ENCODE measurements around the gene TBXA2R.

TBXA2R gene

DNA sequence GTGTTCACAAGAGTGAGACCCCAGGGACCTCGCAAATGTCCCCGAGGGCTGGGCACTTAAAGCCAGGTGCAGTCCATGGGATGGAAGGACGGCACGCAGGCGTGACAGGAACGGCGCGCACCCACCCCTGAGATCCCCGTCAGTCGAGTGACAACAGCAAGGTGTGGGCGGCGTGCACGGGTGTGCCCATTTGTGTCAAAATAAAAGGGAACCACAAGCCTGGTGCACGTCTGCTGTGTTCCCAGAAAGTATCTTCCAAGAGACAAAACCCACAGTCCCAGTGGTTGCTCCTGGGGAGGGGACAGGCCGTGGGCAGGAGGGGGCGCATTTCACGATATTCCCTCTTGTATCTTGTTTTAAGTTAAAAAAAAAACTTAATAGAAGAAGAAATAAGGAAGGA is 35.6 kb upstream of the TBXA2R start:
- Histone ChIP-seq H3K4me2 (ENCODE audit: low read depth, low read length, poor library complexity, severe bottlenecking) (no peak overlapping the region), H3K4me3 (ENCODE audit: low read length, poor library complexity, severe bottlenecking) (no peak overlapping the region), H4K20me1 (ENCODE audit: insufficient read depth, low read length, poor library complexity, severe bottlenecking) (no peaks in the 10 kb centered on the region), H3K9me3 (ENCODE audit: insufficient read depth, low read depth, low read length) (no peaks in the 10 kb centered on the region), H3K36me3 (ENCODE audit: insufficient read depth, low read length) (no peaks in the 10 kb centered on the region), H2AFZ (ENCODE audit: low read length) (no peak overlapping the region), H3K79me2 (ENCODE audit: insufficient read depth, low read length) (no peaks in the 10 kb centered on the region), H3K4me1 (ENCODE audit: insufficient read depth, low read length, poor library complexity, severe bottlenecking) (no peaks in the 10 kb centered on the region), H3K9me2 (replicated peaks; ENCODE audit: low read depth, low read length) (no peaks in the 10 kb centered on the region), H3K9ac (ENCODE audit: low read depth, low read length, poor library complexity, severe bottlenecking) (no peak overlapping the region), H3K27me3 (ENCODE audit: insufficient read depth, low read length, poor library complexity, severe bottlenecking) (no peaks in the 10 kb centered on the region), H3F3A (ENCODE audit: low read depth) (no peaks in the 10 kb centered on the region)
- TF ChIP-seq CTCF (conservative IDR thresholded peaks at IDR 0.05; ENCODE audit: low read length), result no peak
- TF ChIP-seq EZH2phosphoT487 (IDR thresholded peaks at IDR 0.05; ENCODE audit: borderline replicate concordance), result no peak

- no peaks in the 10 kb centered on the region for H3K79me2 ChIP-seq (ENCODE audit: insufficient read depth, low read length)
- H4K20me1 ChIP-seq (ENCODE audit: insufficient read depth, low read length, poor library complexity, severe bottlenecking), result no peaks in the 10 kb centered on the region
- no peaks in the 10 kb centered on the region for H3K27me3 ChIP-seq (ENCODE audit: insufficient read depth, low read length, poor library complexity, severe bottlenecking)
- H3K36me3 ChIP-seq (ENCODE audit: insufficient read depth, low read length), result no peaks in the 10 kb centered on the region
- no peaks in the 10 kb centered on the region for H3K9me3 ChIP-seq (ENCODE audit: insufficient read depth, low read depth, low read length)
- H3K9ac ChIP-seq (ENCODE audit: low read depth, low read length, poor library complexity, severe bottlenecking), result no peak overlapping the region
- no peak for TF ChIP-seq EZH2phosphoT487 (IDR thresholded peaks at IDR 0.05; ENCODE audit: borderline replicate concordance)
- TF ChIP-seq CTCF (conservative IDR thresholded peaks at IDR 0.05; ENCODE audit: low read length), result no peak
- no peak overlapping the region for H2AFZ ChIP-seq (ENCODE audit: low read length)
- no peak overlapping the region for H3K4me2 ChIP-seq (ENCODE audit: low read depth, low read length, poor library complexity, severe bottlenecking)
- no peak overlapping the region for H3K4me3 ChIP-seq (ENCODE audit: low read length, poor library complexity, severe bottlenecking)
- no peaks in the 10 kb centered on the region for H3F3A ChIP-seq (ENCODE audit: low read depth)
- H3K4me1 ChIP-seq (ENCODE audit: insufficient read depth, low read length, poor library complexity, severe bottlenecking), result no peaks in the 10 kb centered on the region
- no peaks in the 10 kb centered on the region for H3K9me2 ChIP-seq (replicated peaks; ENCODE audit: low read depth, low read length)
These were observed 35.0 kb upstream of the TBXA2R start for GRCh38 chr19:3641515-3642269.

DNA sequence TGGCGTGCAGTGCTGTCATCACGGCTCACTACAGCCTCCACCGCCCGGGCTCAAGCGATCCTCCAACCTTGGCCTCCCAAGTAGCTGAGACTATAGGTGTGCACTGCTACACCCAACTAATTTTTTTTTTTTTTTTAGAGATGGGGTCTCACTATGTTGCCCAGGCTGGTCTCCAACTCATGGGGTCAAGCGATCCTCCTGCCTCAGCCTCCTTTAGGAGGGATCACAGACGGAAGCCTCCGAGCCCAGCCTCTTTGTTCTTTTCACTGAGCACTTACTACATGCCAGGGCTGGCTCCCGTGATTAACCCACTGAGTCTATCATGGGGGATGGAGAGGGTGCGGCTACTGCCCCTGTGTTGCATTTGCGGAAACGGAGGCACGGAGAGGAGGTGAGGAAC is 32.8 kb upstream of the TBXA2R start:
- H3K36me3 ChIP-seq (ENCODE audit: insufficient read depth, low read length), result no peaks in the 10 kb centered on the region

More for the DNA sequence above, 32.8 kb upstream of the TBXA2R start:
- Histone ChIP-seq H3K4me2 (ENCODE audit: low read depth, low read length, poor library complexity, severe bottlenecking) (no peak overlapping the region), H3K4me3 (ENCODE audit: low read length, poor library complexity, severe bottlenecking) (no peak overlapping the region), H3K4me1 (ENCODE audit: insufficient read depth, low read length, poor library complexity, severe bottlenecking) (no peaks in the 10 kb centered on the region), H3K9ac (ENCODE audit: low read depth, low read length, poor library complexity, severe bottlenecking) (no peak overlapping the region), H4K20me1 (ENCODE audit: insufficient read depth, low read length, poor library complexity, severe bottlenecking) (no peaks in the 10 kb centered on the region), H3K9me2 (replicated peaks; ENCODE audit: low read depth, low read length) (no peaks in the 10 kb centered on the region), H3K9me3 (ENCODE audit: insufficient read depth, low read depth, low read length) (no peaks in the 10 kb centered on the region), H3F3A (ENCODE audit: low read depth) (no peaks in the 10 kb centered on the region), H3K27me3 (ENCODE audit: insufficient read depth, low read length, poor library complexity, severe bottlenecking) (no peaks in the 10 kb centered on the region), H3K79me2 (ENCODE audit: insufficient read depth, low read length) (no peaks in the 10 kb centered on the region), H2AFZ (ENCODE audit: low read length) (no peak overlapping the region)
- TF ChIP-seq EZH2phosphoT487 (IDR thresholded peaks at IDR 0.05; ENCODE audit: borderline replicate concordance), result no peak
- TF ChIP-seq CTCF (conservative IDR thresholded peaks at IDR 0.05; ENCODE audit: low read length), result no peak

Measured in Loucy (cell line).